GM18498 (cell line): ENCODE data around the gene PIGO.

Experiments
- ATAC-seq: cut with Tn5 transposase; IDR thresholded peaks from one replicate; pipeline ENCODE4 v1.9.1; 2021; ENCODE audit warnings: mild to moderate bottlenecking, moderate library complexity; ENCODE audit not compliant: unreplicated experiment

Gene PIGO

GRCh38 chr9:35096035-35096849 is at the start of gene PIGO:
Gene PIGO, minus strand, starts transcription at chr9:35096591. Its CDS starts 1,026 bp downstream, at chr9:35095565.
- ATAC-seq, result peak; percentile 92

- ATAC-seq, result no peak
Observed at GRCh38 chr9:35142037-35142436, 45.6 kb upstream of the PIGO start.

GRCh38 chr9:35140093-35140492 is 43.7 kb upstream of the PIGO start:
- ATAC-seq, result no peak

- no peak for ATAC-seq
Observed at GRCh38 chr9:35136866-35137265, 40.5 kb upstream of the PIGO start.

- ATAC-seq, result no peak
Observed at GRCh38 chr9:35135988-35136387, 39.6 kb upstream of the PIGO start.

- ATAC-seq, result no peak
Observed at GRCh38 chr9:35134920-35135319, 38.5 kb upstream of the PIGO start.

- peak; percentile 47 for ATAC-seq
Observed at GRCh38 chr9:35116898-35117551, 20.6 kb upstream of the PIGO start.

GRCh38 chr9:35116539-35116897 is 20.1 kb upstream of the PIGO start:
- no peak for ATAC-seq

GRCh38 chr9:35115680-35116538 is 19.5 kb upstream of the PIGO start, which contains the start of gene ATOSB:
Gene ATOSB, minus strand, starts transcription at chr9:35115862. Its CDS starts 7,588 bp downstream, at chr9:35108274.
- peak; percentile 69 for ATAC-seq

- no peak for ATAC-seq
Observed at GRCh38 chr9:35114840-35115628, 18.6 kb upstream of the PIGO start.

- no peak for ATAC-seq
Observed at GRCh38 chr9:35114113-35114839, 17.9 kb upstream of the PIGO start.

- ATAC-seq, result no peak
Observed at GRCh38 chr9:35112257-35113020, 16.0 kb upstream of the PIGO start.

GRCh38 chr9:35111001-35111933 is 14.9 kb upstream of the PIGO start:
- peak; percentile 74 for ATAC-seq

GRCh38 chr9:35110327-35110761 is 14.0 kb upstream of the PIGO start:
- ATAC-seq, result no peak

GRCh38 chr9:35108946-35109575 is 12.7 kb upstream of the PIGO start:
- ATAC-seq, result no peak

GRCh38 chr9:35108461-35108860 is 12.1 kb upstream of the PIGO start:
- ATAC-seq, result no peak
